Fibroblast of lung (primary cell): Measurements from ENCODE around the gene ATP8A1.

ENCODE experiments used
- EZH2 ChIP-seq: IDR thresholded peaks from 2 replicates; pipeline ENCODE4 v1.5.1; 2012; ENCODE audit warnings: low read length, control low read depth, mild to moderate bottlenecking; ENCODE audit errors: missing control alignments
- TF ChIP-seq, protein P1 (sequence below), 2 donors: IDR thresholded peaks in 1 of 2; conservative IDR thresholded peaks in 1 of 2; 1 replicate in 1 of 2; 2 replicates in 1 of 2; pipeline ENCODE4 v1.5.1; 2011 to 2012; ENCODE audit warnings: low read length in 2 of 2, control low read depth in 1 of 2, inconsistent platforms in 1 of 2, low read depth in 1 of 2, mild to moderate bottlenecking in 1 of 2

DNA sequence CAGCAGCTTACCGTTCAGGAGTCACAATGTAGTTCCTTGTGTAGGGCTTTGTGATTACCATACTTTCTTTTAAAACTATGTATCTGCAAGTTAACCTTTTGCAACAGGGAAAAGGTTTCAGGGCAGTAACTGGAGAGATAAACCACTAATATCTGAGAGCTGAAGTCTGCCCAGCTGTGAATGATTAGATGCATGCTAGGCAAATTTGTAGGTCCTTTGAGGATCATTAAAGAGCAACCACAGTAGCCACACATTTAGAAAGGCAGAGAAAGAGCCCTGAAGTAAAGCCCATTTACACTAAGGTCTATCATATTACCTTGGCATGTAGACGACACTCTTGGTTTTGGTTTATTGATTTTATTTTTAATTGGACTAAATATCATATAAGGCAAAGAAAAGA lies 60.0 kb downstream of the ATP8A1 start:
- TF ChIP-seq, protein P1, sequence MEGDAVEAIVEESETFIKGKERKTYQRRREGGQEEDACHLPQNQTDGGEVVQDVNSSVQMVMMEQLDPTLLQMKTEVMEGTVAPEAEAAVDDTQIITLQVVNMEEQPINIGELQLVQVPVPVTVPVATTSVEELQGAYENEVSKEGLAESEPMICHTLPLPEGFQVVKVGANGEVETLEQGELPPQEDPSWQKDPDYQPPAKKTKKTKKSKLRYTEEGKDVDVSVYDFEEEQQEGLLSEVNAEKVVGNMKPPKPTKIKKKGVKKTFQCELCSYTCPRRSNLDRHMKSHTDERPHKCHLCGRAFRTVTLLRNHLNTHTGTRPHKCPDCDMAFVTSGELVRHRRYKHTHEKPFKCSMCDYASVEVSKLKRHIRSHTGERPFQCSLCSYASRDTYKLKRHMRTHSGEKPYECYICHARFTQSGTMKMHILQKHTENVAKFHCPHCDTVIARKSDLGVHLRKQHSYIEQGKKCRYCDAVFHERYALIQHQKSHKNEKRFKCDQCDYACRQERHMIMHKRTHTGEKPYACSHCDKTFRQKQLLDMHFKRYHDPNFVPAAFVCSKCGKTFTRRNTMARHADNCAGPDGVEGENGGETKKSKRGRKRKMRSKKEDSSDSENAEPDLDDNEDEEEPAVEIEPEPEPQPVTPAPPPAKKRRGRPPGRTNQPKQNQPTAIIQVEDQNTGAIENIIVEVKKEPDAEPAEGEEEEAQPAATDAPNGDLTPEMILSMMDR (conservative IDR thresholded peaks at IDR 0.05 in 1 of 2, IDR thresholded peaks at IDR 0.05 in 1 of 2; ENCODE audit: low read depth in 1 of 2, low read length in 2 of 2), result no peak
- no peak for TF ChIP-seq EZH2
